BLaER1 treated with 17β-estradiol and CSF1 and Interleukin-3, amounts not matched to agents 10 nM and 100 nM (cell line): ENCODE data around the gene LCOR.

Experiments
- H3K27ac ChIP-seq, 11 experiments: shearing (Covaris generic); formaldehyde crosslinking; 2 replicates each; pipeline ENCODE4 v1.8.1; 2022
- H3K27me3 ChIP-seq, 11 experiments: shearing (Covaris generic); formaldehyde crosslinking; 2 replicates each; pipeline ENCODE4 v1.8.1; 2022
- H3K36me3 ChIP-seq, 11 experiments: shearing (Covaris generic); formaldehyde crosslinking; 2 replicates each; pipeline ENCODE4 v1.8.1; 2022
- H3K4me1 ChIP-seq, 10 experiments: shearing (Covaris generic); formaldehyde crosslinking; 2 replicates each; pipeline ENCODE4 v1.8.1; 2022
- H3K4me2 ChIP-seq, 11 experiments: shearing (Covaris generic); formaldehyde crosslinking; 2 replicates each; pipeline ENCODE4 v1.8.1; 2022
- H3K4me3 ChIP-seq, 10 experiments: shearing (Covaris generic); formaldehyde crosslinking; 2 replicates each; pipeline ENCODE4 v1.8.1; 2022
- H3K9ac ChIP-seq, 11 experiments: shearing (Covaris generic); formaldehyde crosslinking; 2 replicates each; pipeline ENCODE4 v1.8.1; 2022
- H3K9me3 ChIP-seq, 11 experiments: shearing (Covaris generic); formaldehyde crosslinking; replicated peaks in 1 of 11; 2 replicates each; pipeline ENCODE4 v1.8.1; 2022
- H4K20me1 ChIP-seq, 11 experiments: shearing (Covaris generic); formaldehyde crosslinking; 2 replicates each; pipeline ENCODE4 v1.8.1; 2022
- Cebpa-rat ChIP-seq, 11 experiments: shearing (Covaris generic); IDR thresholded peaks; 2 replicates each; pipeline ENCODE4 v1.8.1; 2022

Gene LCOR

DNA sequence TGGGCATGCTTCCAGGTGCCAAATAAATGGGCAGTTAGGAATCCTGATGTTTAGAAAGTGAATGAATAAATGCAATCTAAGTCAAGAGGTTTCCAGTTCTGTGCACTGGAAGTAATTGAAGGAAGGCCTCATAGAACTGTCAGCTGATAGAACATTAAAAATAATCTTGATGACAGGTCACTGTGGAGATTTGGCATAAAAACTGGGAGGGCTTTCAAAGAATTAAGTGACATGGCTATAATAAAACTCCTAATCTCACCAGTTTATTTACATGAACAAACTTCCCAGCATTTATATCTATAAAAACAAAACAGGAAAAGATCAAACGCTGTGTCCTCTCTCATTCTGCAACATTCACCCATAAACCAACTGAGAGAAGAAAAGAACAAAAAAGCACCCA is 183.1 kb downstream of the LCOR start:
- no peak overlapping the region for H3K4me3 ChIP-seq
- H3K4me2 ChIP-seq = no peak overlapping the region
- H3K9ac ChIP-seq = no peak overlapping the region
- H3K9me3 ChIP-seq = no peaks in the 10 kb centered on the region
- no peaks in the 10 kb centered on the region for H3K27me3 ChIP-seq
- H4K20me1 ChIP-seq = peaks cover 0 to 7% (median 0%) of the 10 kb centered on the region in 11 experiments; a peak in 1 of 22 replicates
- H3K4me1 ChIP-seq = peaks cover 9 to 34% (median 23%) of the 10 kb centered on the region in 10 experiments
- no peaks in the 10 kb centered on the region for H3K36me3 ChIP-seq
- H3K27ac ChIP-seq = no peak overlapping the region
- TF ChIP-seq Cebpa-rat (IDR thresholded peaks at IDR 0.05) = no peak

DNA sequence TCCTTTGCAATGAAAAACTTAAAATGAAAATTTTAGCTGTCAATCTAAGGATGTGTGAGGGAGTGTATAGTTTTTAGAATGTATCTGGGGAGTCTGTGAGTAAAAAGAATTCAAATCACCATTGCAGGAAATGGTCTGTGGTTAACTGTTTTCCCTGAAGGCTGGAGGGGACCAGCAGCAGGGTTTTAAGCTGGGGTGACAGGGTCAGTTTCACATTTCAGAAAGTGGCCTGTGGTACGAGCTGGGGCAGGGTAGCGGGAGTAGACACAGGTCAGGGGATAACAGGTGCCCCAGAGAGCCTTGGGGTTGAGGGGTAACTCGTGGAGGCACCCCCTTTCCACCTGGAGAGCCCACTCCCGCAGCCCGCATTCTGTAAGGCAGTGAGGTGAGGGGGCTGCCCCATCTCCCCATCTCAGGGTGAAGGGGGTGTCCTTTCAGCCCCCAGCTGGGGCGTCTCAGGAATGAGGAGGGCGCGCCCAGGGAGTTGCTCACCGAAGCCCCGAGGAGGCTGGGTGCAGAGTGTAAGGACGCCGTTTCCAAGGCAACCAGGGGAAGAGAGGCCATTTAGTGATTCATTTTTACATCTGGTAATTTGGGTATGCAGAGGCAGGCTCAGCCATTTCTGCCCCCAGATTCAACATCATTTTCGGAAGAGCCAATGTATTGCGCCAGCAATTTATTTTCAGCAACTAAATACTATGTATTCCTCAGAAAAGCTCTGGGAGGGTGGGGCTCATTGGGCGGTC is 184.8 kb downstream of the LCOR start:
- peak overlapping the region in 5 of 11 experiments; percentile 25 to 47 (median 33); a peak in 3 of 22 replicates for H3K9ac ChIP-seq
- H3K4me3 ChIP-seq = peak overlapping the region in 4 of 10 experiments; percentile 17 to 47 (median 38); a peak in 3 of 20 replicates
- peak overlapping the region in 6 of 11 experiments; percentile 19 to 47 (median 38); a peak in 7 of 22 replicates for H3K27ac ChIP-seq
- H3K4me1 ChIP-seq = peaks cover 17 to 43% (median 32%) of the 10 kb centered on the region in 10 experiments
- H3K27me3 ChIP-seq = no peaks in the 10 kb centered on the region
- no peaks in the 10 kb centered on the region for H3K9me3 ChIP-seq
- TF ChIP-seq Cebpa-rat (IDR thresholded peaks at IDR 0.05) = no peak
- no peaks in the 10 kb centered on the region for H3K36me3 ChIP-seq
- H3K4me2 ChIP-seq = peak overlapping the region; percentile 73 to 94 (median 91)
- peaks cover 0 to 7% (median 0%) of the 10 kb centered on the region in 11 experiments; a peak in 1 of 22 replicates for H4K20me1 ChIP-seq

DNA sequence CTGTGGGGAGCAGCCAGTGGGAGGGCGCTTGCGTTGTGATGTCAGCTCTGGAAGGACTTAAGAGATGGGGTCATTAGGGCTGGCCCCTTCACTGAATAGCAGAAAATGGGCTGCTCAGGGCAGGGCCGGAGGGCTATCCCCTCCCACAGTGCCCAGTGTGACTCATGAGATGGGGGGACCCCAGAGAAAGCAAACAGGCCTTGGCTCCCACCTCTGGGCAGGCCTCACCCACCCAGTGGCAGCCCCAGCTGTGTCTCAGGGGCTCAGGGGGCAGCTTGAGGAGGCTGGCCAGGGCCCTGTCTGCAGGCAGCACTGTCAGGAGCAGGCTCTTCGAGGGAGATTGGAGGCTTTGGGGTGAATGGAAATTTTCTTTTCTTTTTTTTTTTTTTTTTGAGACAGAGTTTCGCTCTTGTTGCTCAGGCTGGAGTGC is 185.4 kb downstream of the LCOR start:
- no peak for TF ChIP-seq Cebpa-rat (IDR thresholded peaks at IDR 0.05)
- peaks cover 20 to 48% (median 37%) of the 10 kb centered on the region in 10 experiments for H3K4me1 ChIP-seq
- no peak overlapping the region for H3K4me3 ChIP-seq
- no peak overlapping the region; a peak in 1 of 22 replicates for H3K9ac ChIP-seq
- no peaks in the 10 kb centered on the region for H3K36me3 ChIP-seq
- peaks cover 0 to 7% (median 0%) of the 10 kb centered on the region in 11 experiments; a peak in 1 of 22 replicates for H4K20me1 ChIP-seq
- H3K27ac ChIP-seq = no peak overlapping the region
- H3K9me3 ChIP-seq = no peaks in the 10 kb centered on the region
- H3K4me2 ChIP-seq = peak overlapping the region in 10 of 11 experiments; percentile 73 to 94 (median 92); a peak in 18 of 22 replicates
- no peaks in the 10 kb centered on the region for H3K27me3 ChIP-seq

DNA sequence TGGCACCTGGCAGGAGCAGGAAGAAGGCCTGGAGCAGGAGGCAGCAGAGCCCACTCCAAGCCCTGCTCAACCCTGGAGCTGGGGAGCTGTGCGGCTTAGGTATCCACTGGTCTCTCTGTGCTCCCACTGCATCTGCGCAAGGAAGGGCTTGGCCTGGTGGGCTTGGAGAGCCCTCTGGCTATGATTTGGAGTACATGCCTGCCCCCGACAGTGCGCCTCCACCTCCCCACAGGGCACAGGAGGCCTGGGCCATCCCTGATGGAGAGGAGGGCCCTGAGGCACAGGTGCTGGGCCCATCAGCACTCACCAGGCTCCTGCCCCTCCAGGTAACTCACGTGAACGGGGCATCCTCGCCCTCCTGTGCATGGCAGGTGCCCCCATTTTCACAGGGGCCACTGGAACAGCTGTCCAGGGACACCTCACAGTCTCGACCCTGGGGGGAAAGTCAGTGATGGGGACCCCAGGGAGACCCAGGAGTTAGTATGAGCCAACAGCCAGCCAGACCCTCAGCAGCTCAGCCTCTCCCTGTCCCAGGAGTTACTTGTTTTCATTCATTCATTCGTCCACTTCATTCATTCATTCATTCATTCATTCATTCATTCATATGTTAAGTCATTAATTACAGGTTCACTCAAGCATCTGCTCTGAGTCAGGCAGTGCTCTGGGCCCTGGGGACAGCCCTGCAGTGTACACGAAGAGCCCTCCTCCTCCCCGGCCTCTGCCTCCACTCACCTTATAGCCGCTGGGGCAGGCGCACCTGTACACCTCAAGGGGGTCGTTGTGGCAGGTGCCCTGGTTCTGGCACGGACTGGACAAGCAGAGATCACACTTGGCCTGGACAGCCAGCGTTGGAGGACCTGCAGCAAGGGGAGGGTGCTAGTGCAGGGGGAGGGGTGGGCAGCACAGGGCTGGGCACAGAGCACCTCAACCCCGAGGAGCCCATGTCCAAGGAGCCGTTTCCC is 186.4 kb downstream of the LCOR start:
- TF ChIP-seq Cebpa-rat (IDR thresholded peaks at IDR 0.05) = no peak
- no peaks in the 10 kb centered on the region for H3K36me3 ChIP-seq
- no peaks in the 10 kb centered on the region for H3K9me3 ChIP-seq
- no peak overlapping the region for H3K9ac ChIP-seq
- no peak overlapping the region for H3K4me3 ChIP-seq
- no peak overlapping the region for H3K4me2 ChIP-seq
- H3K27me3 ChIP-seq = no peaks in the 10 kb centered on the region
- H3K27ac ChIP-seq = no peak overlapping the region
- peaks cover 0 to 6% (median 0%) of the 10 kb centered on the region in 11 experiments; a peak in 1 of 22 replicates for H4K20me1 ChIP-seq
- peaks cover 24 to 52% (median 42%) of the 10 kb centered on the region in 10 experiments for H3K4me1 ChIP-seq

DNA sequence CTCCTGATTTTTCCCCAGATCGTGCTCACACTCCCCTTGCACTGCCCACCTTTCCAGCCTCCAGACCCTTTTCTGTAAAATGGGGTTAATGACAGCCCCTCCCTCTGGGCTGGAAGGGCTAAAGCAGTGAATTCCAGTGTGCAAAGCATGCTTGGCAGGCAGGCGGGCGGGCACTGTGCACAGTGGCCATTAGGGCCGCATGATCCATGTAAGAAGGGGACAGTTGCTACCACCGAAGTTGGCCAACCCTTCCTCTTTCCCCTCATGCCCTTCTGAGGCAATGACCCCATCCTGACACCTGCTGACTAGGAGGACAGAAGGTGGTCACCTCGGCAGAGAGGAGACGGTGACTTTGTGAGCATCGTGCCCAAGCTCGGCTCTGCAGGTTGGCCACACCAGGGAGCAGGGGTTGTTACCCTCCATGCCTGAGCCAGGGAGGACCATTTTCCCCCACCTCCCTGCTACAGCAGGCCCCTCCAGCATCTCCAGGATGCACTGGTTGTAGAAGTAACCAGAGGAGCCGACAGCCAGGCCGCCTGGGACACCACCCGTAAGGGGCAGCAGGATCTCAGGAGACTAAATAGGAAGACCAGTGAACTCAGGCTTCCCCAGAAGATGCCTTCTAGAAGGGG is 187.2 kb downstream of the LCOR start:
- TF ChIP-seq Cebpa-rat (IDR thresholded peaks at IDR 0.05) = no peak
- Histone ChIP-seq H3K36me3 (no peaks in the 10 kb centered on the region), H3K4me3 (no peak overlapping the region), H3K4me2 (peak overlapping the region in 7 of 11 experiments; percentile 5 to 42 (median 37); a peak in 12 of 22 replicates), H3K9me3 (no peaks in the 10 kb centered on the region), H3K4me1 (peaks cover 32 to 60% (median 50%) of the 10 kb centered on the region in 10 experiments), H3K27me3 (no peaks in the 10 kb centered on the region), H3K9ac (no peak overlapping the region), H4K20me1 (peaks cover 0 to 3% (median 0%) of the 10 kb centered on the region in 11 experiments; a peak in 1 of 22 replicates), H3K27ac (no peak overlapping the region)

DNA sequence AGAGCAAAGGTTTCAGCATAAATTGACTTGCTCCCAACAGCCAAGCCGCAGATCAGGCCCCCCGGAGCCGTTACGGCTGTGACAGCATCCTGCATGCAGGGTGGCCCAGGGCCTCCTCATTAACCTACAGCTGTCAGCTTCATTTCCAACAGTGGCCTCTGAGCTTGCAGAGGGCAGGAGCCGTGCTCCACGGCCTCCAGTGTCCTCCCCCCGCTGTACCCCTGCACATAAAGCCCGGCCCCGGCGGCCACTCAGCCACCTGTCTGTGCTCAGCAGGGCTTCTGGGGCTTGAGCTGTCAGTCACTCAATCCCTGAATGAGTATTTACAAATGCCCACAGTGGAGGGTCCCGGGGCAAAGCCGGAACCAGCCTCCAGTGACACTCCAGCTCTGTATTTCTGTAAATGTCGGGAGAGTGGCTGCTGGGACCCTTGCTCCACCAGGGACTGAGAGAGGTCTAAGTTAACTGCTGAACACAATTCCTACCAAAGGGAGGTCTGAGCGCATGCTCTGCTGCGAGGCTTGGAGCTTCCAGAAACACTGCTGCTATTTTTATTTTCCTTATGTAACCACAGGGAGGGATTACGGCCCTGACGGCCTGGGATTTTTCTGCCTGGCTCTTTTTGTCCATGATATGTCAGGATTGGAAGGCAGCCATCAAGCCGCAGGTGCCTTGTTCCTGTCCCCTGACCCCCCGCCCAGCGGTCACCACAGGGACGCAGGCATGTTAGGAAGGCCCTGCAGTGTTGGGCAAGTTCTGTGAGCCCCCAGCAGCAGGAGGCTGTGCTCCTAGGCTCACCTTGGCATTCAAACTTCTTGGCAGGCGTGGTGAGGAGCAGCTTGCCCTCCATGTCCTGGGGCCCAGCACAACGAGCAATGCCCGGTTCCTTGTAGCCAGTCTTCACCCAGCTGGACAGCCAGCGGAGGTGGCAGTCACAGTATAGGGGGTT is 188.6 kb downstream of the LCOR start:
- H3K27me3 ChIP-seq = no peaks in the 10 kb centered on the region
- H3K9me3 ChIP-seq = no peaks in the 10 kb centered on the region
- no peak overlapping the region for H3K27ac ChIP-seq
- peaks cover 33 to 65% (median 54%) of the 10 kb centered on the region in 10 experiments for H3K4me1 ChIP-seq
- peak overlapping the region in 8 of 11 experiments; percentile 20 to 40 (median 30); a peak in 7 of 22 replicates for H3K4me2 ChIP-seq
- H4K20me1 ChIP-seq = peaks cover 0 to 3% (median 0%) of the 10 kb centered on the region in 11 experiments; a peak in 1 of 22 replicates
- H3K4me3 ChIP-seq = no peak overlapping the region
- TF ChIP-seq Cebpa-rat (IDR thresholded peaks at IDR 0.05) = no peak
- no peak overlapping the region for H3K9ac ChIP-seq
- H3K36me3 ChIP-seq = no peaks in the 10 kb centered on the region

DNA sequence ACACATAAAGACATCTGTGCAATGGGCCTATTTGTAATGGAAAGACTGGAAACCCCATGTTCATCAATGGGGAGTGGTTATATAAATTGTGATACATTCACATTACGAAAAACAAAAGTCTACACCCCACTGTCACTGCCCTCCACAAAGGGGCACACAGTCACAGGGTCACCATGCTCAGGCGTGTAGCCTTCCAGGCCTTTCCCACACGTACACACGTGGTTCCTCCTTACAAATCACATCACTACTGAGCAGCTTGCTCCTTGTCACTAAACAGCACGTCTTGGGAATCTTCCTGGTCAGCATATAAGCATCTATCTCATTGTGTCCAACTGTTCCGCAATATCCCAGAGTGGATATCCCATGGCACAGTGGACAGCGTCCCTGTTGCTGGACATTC is 190.5 kb downstream of the LCOR start:
- H3K27ac ChIP-seq = no peak overlapping the region
- no peak overlapping the region for H3K4me3 ChIP-seq
- peaks cover 24 to 47% (median 38%) of the 10 kb centered on the region in 10 experiments for H3K4me1 ChIP-seq
- H3K36me3 ChIP-seq = no peaks in the 10 kb centered on the region
- H3K9ac ChIP-seq = no peak overlapping the region
- no peaks in the 10 kb centered on the region for H3K9me3 ChIP-seq
- H3K27me3 ChIP-seq = no peaks in the 10 kb centered on the region
- no peak for TF ChIP-seq Cebpa-rat (IDR thresholded peaks at IDR 0.05)
- no peak overlapping the region; a peak in 1 of 22 replicates for H3K4me2 ChIP-seq
- no peaks in the 10 kb centered on the region for H4K20me1 ChIP-seq
